Transverse colon (tissue), 4 donors: ENCODE data around the gene GINS1.

ENCODE experiments used
- EP300 ChIP-seq: sonication (generic); formaldehyde crosslinking; IDR thresholded peaks from one replicate; pipeline ENCODE4 v1.6.1; 2017; ENCODE audit warnings: antibody characterized with exemption, low read depth
- POLR2A ChIP-seq: fragments of 450-650 bp; IDR thresholded peaks from one replicate; pipeline ENCODE4 v1.6.1; 2016; ENCODE audit warnings: antibody characterized with exemption, mild to moderate bottlenecking, moderate library complexity
- POLR2AphosphoS5 ChIP-seq, 3 donors: sonication (generic); formaldehyde crosslinking; IDR thresholded peaks; one replicate each; pipeline ENCODE4 v1.6.1; 2016; ENCODE audit warnings: antibody characterized with exemption in 3 of 3
- TF ChIP-seq, protein P1 (sequence below), 5 experiments: fragments of 200-600 bp in 3 of 5; fragments of 450-650 bp in 2 of 5; sonication (generic) in 3 of 5; IDR thresholded peaks; 1 replicate in 2 of 5; 2 replicates in 3 of 5; pipeline ENCODE4 v1.5.1; 2016 to 2017; ENCODE audit warnings: antibody characterized with exemption in 5 of 5, inconsistent platforms in 3 of 5, mild to moderate bottlenecking in 2 of 5, moderate library complexity in 1 of 5

DNA sequence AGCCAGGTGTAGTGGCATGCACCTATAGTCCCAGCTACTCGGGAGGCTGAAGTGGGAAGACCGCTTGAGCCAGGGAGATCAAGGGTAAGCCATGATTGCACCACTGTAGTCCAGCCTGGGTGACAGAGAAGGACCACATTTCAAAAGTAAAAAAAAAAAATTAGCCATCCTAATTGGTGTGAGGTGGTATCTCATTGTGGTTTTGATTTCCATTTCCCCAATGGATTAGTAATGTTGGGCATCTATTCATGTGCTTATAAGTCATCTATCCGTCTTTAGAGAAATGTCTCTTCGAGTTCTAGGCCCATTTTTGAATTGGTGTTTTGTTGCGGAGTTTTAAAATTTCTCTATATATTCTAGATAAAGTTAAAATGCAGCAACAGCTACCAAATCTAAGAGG is 38.5 kb upstream of the GINS1 start:
- TF ChIP-seq, protein P1, sequence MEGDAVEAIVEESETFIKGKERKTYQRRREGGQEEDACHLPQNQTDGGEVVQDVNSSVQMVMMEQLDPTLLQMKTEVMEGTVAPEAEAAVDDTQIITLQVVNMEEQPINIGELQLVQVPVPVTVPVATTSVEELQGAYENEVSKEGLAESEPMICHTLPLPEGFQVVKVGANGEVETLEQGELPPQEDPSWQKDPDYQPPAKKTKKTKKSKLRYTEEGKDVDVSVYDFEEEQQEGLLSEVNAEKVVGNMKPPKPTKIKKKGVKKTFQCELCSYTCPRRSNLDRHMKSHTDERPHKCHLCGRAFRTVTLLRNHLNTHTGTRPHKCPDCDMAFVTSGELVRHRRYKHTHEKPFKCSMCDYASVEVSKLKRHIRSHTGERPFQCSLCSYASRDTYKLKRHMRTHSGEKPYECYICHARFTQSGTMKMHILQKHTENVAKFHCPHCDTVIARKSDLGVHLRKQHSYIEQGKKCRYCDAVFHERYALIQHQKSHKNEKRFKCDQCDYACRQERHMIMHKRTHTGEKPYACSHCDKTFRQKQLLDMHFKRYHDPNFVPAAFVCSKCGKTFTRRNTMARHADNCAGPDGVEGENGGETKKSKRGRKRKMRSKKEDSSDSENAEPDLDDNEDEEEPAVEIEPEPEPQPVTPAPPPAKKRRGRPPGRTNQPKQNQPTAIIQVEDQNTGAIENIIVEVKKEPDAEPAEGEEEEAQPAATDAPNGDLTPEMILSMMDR (IDR thresholded peaks at IDR 0.05) = no peak
- TF ChIP-seq POLR2A (no peak), EP300 (no peak), POLR2AphosphoS5 (IDR thresholded peaks at IDR 0.05) (no peak)
